ENCODE data around the gene PCDH12. TPM values are rescaled to one million over a fixed set of nuclear protein-coding genes. Genes with fewer than 3 reads are reported as not detected.

PCDH12 gene
- total RNA-seq, 3 donors from 2014 or later = 1.8 to 5.6 (median 3.5) TPM

DNA sequence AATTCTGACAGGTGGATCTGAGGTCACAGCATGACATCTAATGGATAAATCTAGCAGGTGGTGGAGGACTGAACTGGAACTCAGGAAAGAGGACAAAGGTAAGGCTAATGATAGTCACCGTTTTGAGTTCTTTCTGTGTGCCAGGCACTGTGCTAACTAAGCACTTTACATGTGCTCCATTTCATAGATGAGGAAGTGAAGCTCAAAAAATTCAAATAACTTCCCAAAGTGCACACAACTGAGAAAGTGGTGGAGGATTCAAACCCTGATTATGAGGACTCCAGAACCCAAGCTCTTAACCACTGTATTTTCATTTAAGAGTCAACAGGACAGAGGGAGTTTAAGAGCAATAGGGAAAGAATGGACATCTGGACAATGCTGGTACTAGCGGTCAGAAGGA, 41.5 kb downstream of the PCDH12 start:
- H3K4me1 ChIP-seq = no peaks in the 10 kb centered on the region
- intact Hi-C loops (cut with DNase I; ENCODE audit: low total_unique reads) = no loop called here
- TF ChIP-seq POLR2AphosphoS5 (IDR thresholded peaks at IDR 0.05) = no peak
- TF ChIP-seq POLR2A (IDR thresholded peaks at IDR 0.05) = no peak
- TF ChIP-seq, protein P1, sequence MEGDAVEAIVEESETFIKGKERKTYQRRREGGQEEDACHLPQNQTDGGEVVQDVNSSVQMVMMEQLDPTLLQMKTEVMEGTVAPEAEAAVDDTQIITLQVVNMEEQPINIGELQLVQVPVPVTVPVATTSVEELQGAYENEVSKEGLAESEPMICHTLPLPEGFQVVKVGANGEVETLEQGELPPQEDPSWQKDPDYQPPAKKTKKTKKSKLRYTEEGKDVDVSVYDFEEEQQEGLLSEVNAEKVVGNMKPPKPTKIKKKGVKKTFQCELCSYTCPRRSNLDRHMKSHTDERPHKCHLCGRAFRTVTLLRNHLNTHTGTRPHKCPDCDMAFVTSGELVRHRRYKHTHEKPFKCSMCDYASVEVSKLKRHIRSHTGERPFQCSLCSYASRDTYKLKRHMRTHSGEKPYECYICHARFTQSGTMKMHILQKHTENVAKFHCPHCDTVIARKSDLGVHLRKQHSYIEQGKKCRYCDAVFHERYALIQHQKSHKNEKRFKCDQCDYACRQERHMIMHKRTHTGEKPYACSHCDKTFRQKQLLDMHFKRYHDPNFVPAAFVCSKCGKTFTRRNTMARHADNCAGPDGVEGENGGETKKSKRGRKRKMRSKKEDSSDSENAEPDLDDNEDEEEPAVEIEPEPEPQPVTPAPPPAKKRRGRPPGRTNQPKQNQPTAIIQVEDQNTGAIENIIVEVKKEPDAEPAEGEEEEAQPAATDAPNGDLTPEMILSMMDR (IDR thresholded peaks at IDR 0.05) = no peak
- no peak for DNase-seq (ENCODE audit: low spot score in 2 of 2)
- no peaks in the 10 kb centered on the region for H3K36me3 ChIP-seq
- H3K27me3 ChIP-seq = peaks cover 0 to 8% of the 10 kb centered on the region in 2 donors
- H3K27ac ChIP-seq = no peak overlapping the region
- H3K9me3 ChIP-seq = no peaks in the 10 kb centered on the region
- no peak overlapping the region for H3K4me3 ChIP-seq

DNA sequence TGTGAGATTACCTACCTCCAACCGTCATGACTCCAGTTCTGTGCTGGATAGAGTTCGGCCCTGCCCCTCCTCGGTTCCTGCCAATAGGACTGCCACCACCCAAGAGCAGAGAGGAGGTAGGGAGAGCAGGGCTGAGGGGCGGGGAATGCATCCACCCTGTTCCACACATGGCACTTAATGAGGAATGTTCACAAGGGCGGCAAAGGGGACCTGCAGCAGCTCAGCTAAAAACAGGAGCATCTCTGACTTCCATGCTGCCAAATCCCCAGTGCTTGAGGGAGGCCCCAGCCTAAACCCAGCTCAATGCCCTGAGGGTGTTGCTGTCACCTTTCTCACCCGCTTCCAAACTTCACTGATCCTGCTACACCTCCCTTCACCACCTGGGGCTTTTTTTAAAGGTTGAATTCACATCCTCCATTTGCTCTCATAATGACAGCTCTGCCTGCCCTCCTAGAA, 42.1 kb downstream of the PCDH12 start:
- H3K27ac ChIP-seq = no peak overlapping the region
- H3K36me3 ChIP-seq = no peaks in the 10 kb centered on the region
- no peak for DNase-seq (ENCODE audit: low spot score in 2 of 2)
- H3K4me3 ChIP-seq = no peak overlapping the region
- H3K9me3 ChIP-seq = no peaks in the 10 kb centered on the region
- H3K27me3 ChIP-seq = peaks cover 0 to 8% of the 10 kb centered on the region in 2 donors
- H3K4me1 ChIP-seq = no peaks in the 10 kb centered on the region
- intact Hi-C loops (cut with DNase I; ENCODE audit: low total_unique reads) = no loop called here
- TF ChIP-seq POLR2AphosphoS5 (IDR thresholded peaks at IDR 0.05) (no peak), POLR2A (IDR thresholded peaks at IDR 0.05) (no peak)
- TF ChIP-seq, protein P1 (IDR thresholded peaks at IDR 0.05) = no peak

DNA sequence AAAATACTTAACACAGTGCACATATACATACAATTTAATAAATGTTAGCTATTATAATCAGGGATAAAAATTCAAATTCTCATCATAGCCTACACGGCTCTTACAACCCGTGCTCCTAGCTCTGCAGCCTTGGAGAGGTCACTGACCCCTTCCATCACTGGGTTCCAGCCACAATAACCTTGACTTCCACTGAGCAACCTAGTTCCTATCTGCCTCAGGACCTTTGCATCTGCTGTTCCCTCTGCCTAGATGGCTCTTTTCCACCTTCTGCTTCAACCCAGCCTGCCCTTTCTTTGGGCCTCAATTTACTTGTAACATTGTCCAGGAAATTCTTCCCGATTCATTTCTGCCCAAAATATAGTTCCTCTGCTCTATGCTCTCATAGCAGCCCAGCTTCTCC, 43.2 kb downstream of the PCDH12 start:
- Histone ChIP-seq H3K4me1 (no peaks in the 10 kb centered on the region), H3K4me3 (no peak overlapping the region), H3K27me3 (peaks cover 0 to 8% of the 10 kb centered on the region in 2 donors), H3K9me3 (no peaks in the 10 kb centered on the region), H3K27ac (no peak overlapping the region), H3K36me3 (no peaks in the 10 kb centered on the region)
- intact Hi-C loops (cut with DNase I; ENCODE audit: low total_unique reads) = no loop called here
- no peak for DNase-seq (ENCODE audit: low spot score in 2 of 2)
- TF ChIP-seq POLR2A (IDR thresholded peaks at IDR 0.05) = no peak
- TF ChIP-seq, protein P1 (IDR thresholded peaks at IDR 0.05) = no peak
- TF ChIP-seq POLR2AphosphoS5 (IDR thresholded peaks at IDR 0.05) = no peak

DNA sequence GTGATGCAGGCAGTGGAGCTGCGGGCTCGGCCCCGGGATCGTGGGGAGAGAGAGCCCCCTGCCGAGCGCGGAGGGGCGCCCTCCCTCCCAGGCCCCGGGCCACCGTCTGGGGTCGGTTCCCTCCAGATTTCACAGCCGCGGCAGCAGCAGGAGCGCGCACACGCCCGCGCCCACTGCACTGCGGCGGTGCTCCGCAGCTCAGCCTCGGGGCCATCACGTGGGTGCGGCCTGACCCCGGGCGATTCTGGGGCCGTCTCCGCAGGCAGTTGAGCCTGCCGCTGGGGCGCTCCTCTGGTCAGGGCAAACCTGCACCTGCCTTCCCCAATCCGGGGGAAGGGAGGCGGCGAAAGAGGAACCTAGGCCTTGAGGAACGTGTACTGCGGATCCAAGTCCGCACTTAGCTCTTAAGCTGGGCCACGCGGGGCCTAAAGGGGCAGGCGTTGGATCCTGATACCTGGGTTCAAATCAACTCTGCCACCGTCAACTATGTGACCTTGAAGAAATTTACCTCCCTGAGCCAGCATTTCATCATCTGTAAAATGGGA, 43.7 kb downstream of the PCDH12 start:
- no peaks in the 10 kb centered on the region for H3K9me3 ChIP-seq
- peaks cover 0 to 8% of the 10 kb centered on the region in 2 donors for H3K27me3 ChIP-seq
- intact Hi-C loops (cut with DNase I; ENCODE audit: low total_unique reads) = no loop called here
- H3K4me3 ChIP-seq = peak overlapping the region; percentile 22 to 54 (median 30)
- TF ChIP-seq POLR2AphosphoS5 (IDR thresholded peaks at IDR 0.05) (no peak), POLR2A (IDR thresholded peaks at IDR 0.05) (no peak)
- TF ChIP-seq, protein P1 (IDR thresholded peaks at IDR 0.05) = no peak
- H3K36me3 ChIP-seq = no peaks in the 10 kb centered on the region
- DNase-seq (ENCODE audit: low spot score in 2 of 2) = no peak
- H3K4me1 ChIP-seq = no peaks in the 10 kb centered on the region
- H3K27ac ChIP-seq = no peak overlapping the region

DNA sequence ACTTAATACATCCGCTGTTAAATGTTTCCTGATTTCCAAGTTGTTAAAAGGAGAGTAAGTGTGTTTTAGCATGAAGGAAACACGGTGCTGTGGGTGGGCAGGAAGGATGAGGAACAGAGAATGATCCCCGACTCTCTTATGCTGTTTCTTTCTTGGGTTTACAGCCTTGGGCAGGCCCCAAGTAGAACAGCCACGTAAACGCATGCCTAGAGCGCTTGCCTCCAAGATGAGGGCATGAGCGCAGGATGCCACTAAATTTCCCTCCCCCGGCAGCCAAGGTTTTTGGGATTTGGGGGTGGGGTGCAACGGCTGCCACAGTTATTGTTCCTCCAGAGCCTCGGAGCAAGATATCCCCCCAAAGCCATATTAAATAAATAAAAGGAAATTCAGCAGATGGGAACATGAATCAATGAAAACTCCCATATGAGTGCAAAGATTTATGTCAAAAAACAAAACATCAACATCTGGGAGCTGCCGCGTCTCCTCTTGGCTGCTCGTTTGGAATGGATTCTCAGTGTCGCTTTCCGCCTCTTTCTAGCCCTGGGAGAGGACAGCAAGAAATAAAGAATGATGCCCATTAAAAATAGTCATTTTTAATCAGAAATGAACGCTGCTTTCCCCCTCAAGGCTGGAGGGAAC, 44.3 kb downstream of the PCDH12 start:
- H3K27me3 ChIP-seq = peaks cover 0 to 8% of the 10 kb centered on the region in 2 donors
- no peak overlapping the region for H3K27ac ChIP-seq
- TF ChIP-seq, protein P1 (IDR thresholded peaks at IDR 0.05) = no peak
- TF ChIP-seq POLR2A (IDR thresholded peaks at IDR 0.05) (no peak), POLR2AphosphoS5 (IDR thresholded peaks at IDR 0.05) (no peak)
- H3K4me1 ChIP-seq = no peaks in the 10 kb centered on the region
- H3K9me3 ChIP-seq = no peaks in the 10 kb centered on the region
- no peak for DNase-seq (ENCODE audit: low spot score in 2 of 2)
- H3K36me3 ChIP-seq = no peaks in the 10 kb centered on the region
- peak overlapping the region; percentile 22 to 54 (median 30) for H3K4me3 ChIP-seq
- intact Hi-C loops (cut with DNase I; ENCODE audit: low total_unique reads) = no loop called here
